Mucosa of descending colon (tissue), 3 donors: ENCODE results near the gene PRKCE. TPM values are rescaled to one million over a fixed set of nuclear protein-coding genes. Genes with fewer than 3 reads are reported as not detected.

ENCODE experiments used
- ATAC-seq: fragments of 200-7000 bp; cut with Tn5 transposase; one replicate; pipeline ENCODE4 v1.9.1; 2020; ENCODE audit warnings: mild to moderate bottlenecking, moderate library complexity
- DNase-seq, 3 donors: peaks; one replicate each; pipeline ENCODE4 v3.0.0-alpha.2; 2020
- H3K36me3 ChIP-seq: fragments of 200-600 bp; one replicate; pipeline ENCODE4 v1.8.0; 2021; ENCODE audit warnings: low read depth, mild to moderate bottlenecking
- H3K4me1 ChIP-seq: fragments of 200-600 bp; one replicate; pipeline ENCODE4 v1.8.0; 2021; ENCODE audit warnings: low read depth, mild to moderate bottlenecking
- H3K4me3 ChIP-seq: fragments of 200-600 bp; one replicate; pipeline ENCODE4 v1.8.0; 2021; ENCODE audit warnings: mild to moderate bottlenecking
- H3K9me3 ChIP-seq: fragments of 200-600 bp; one replicate; pipeline ENCODE4 v1.8.0; 2021; ENCODE audit warnings: mild to moderate bottlenecking
- CTCF ChIP-seq: fragments of 200-600 bp; IDR thresholded peaks from one replicate; pipeline ENCODE4 v1.8.0; 2022; ENCODE audit warnings: antibody characterized with exemption, mild to moderate bottlenecking
- intact Hi-C, 2 donors: fragments of 100-400 bp; cut with DNase I in 1 of 2; cut with micrococcal nuclease in 1 of 2; formaldehyde crosslinking; loops; one replicate each; pipeline versions ENCODE4 v1.11.0 to v1.11.1; 2022; cut with DNase I, micrococcal nuclease
- total RNA-seq, 3 donors: library from RNA; stranded (reverse); fragmentation: NEBNext Ultra II Directional in 2 of 3; extraction: Animal tissue kit (Norgen Biotek cat#: 25700) in 2 of 3; gene quantifications; one replicate each; pipeline versions ENCODE4 v1.2.1 to v1.2.4, GENCODE V29; 2021 to 2023
- donor health status: DM: no; HTN: no; CAD: no; lungs with moderate emphysema.
- donor health status: DM: no; HTN: no; CAD: no.
- donor health status: DM: no; HTN: yes; CAD: no.

Gene PRKCE
- total RNA-seq, 3 donors from 2014 or later, result 24.5 to 52.0 (median 32.7) TPM

GRCh38 chr2:46040563-46041155 lies 389.2 kb downstream of the PRKCE start:
- no peak for TF ChIP-seq CTCF

GRCh38 chr2:46041434-46041833 lies 390.0 kb downstream of the PRKCE start:
- DNase-seq (no peak), ATAC-seq (peak; percentile 26)
- intact Hi-C loops, result no loop called here
- no peaks in the 10 kb centered on the region for H3K36me3 ChIP-seq
- H3K9me3 ChIP-seq, result no peaks in the 10 kb centered on the region
- no peak for TF ChIP-seq CTCF
- peaks cover 34% of the 10 kb centered on the region for H3K4me1 ChIP-seq
- no peak overlapping the region for H3K4me3 ChIP-seq

More at GRCh38 chr2:46040563-46041155, 389.2 kb downstream of the PRKCE start:
- Histone ChIP-seq H3K4me1 (peaks cover 34% of the 10 kb centered on the region), H3K36me3 (no peaks in the 10 kb centered on the region), H3K4me3 (no peak overlapping the region), H3K9me3 (no peaks in the 10 kb centered on the region)
- intact Hi-C loops, result no loop called here
- DNase-seq (no peak), ATAC-seq (no peak)

- Histone ChIP-seq H3K36me3 (no peaks in the 10 kb centered on the region), H3K9me3 (no peaks in the 10 kb centered on the region), H3K4me3 (no peak overlapping the region), H3K4me1 (peaks cover 34% of the 10 kb centered on the region)
- DNase-seq (no peak), ATAC-seq (peak; percentile 32)
- intact Hi-C loops, result no loop called here
- TF ChIP-seq CTCF, result no peak
Observed at GRCh38 chr2:46042207-46042637, 390.7 kb downstream of the PRKCE start.

GRCh38 chr2:46042711-46043110 lies 391.2 kb downstream of the PRKCE start:
- no peak overlapping the region for H3K4me3 ChIP-seq
- TF ChIP-seq CTCF, result no peak
- no peak for ATAC-seq
- intact Hi-C loops, result no loop called here
- no peaks in the 10 kb centered on the region for H3K36me3 ChIP-seq
- H3K9me3 ChIP-seq, result no peaks in the 10 kb centered on the region
- no peak for DNase-seq
- peaks cover 31% of the 10 kb centered on the region for H3K4me1 ChIP-seq

- Histone ChIP-seq H3K36me3 (no peaks in the 10 kb centered on the region), H3K4me3 (no peak overlapping the region), H3K9me3 (no peaks in the 10 kb centered on the region), H3K4me1 (peaks cover 11% of the 10 kb centered on the region)
- TF ChIP-seq CTCF, result no peak
- no peak for DNase-seq
- ATAC-seq, result no peak
- intact Hi-C loops, result no loop called here
Observed at GRCh38 chr2:46045888-46046287, 394.4 kb downstream of the PRKCE start.

GRCh38 chr2:46047290-46047689 lies 395.8 kb downstream of the PRKCE start:
- no peaks in the 10 kb centered on the region for H3K9me3 ChIP-seq
- H3K4me1 ChIP-seq, result peaks cover 6% of the 10 kb centered on the region
- no peak for TF ChIP-seq CTCF
- no peak overlapping the region for H3K4me3 ChIP-seq
- no peaks in the 10 kb centered on the region for H3K36me3 ChIP-seq
- DNase-seq, result no peak
- intact Hi-C loops, result no loop called here
- ATAC-seq, result no peak
